Loucy (cell line): ENCODE results near the gene ACACB.

ENCODE experiments used
- H2AFZ ChIP-seq: fragments of 200-600 bp; sonication (generic); 2 replicates; pipeline ENCODE4 v1.6.0; 2016; ENCODE audit warnings: antibody characterized with exemption, mild to moderate bottlenecking, low read length, moderate library complexity
- H3F3A ChIP-seq: fragments of 200-600 bp; 2 replicates; pipeline ENCODE4 v1.6.0; 2016; ENCODE audit warnings: antibody characterized with exemption, low read depth, mild to moderate bottlenecking
- H3K27me3 ChIP-seq: fragments of 200-600 bp; sonication (generic); 2 replicates; pipeline ENCODE4 v1.6.1; 2014; ENCODE audit warnings: low read length, mild to moderate bottlenecking; ENCODE audit not compliant: insufficient read depth, poor library complexity, severe bottlenecking
- H3K36me3 ChIP-seq: fragments of 200-600 bp; sonication (generic); 2 replicates; pipeline ENCODE4 v1.6.1; 2016; ENCODE audit warnings: low read length; ENCODE audit not compliant: insufficient read depth
- H3K4me1 ChIP-seq: fragments of 200-600 bp; sonication (generic); 2 replicates; pipeline ENCODE4 v1.5.1; 2014; ENCODE audit warnings: low read length, mild to moderate bottlenecking; ENCODE audit not compliant: insufficient read depth, poor library complexity, severe bottlenecking
- H3K4me2 ChIP-seq: fragments of 200-600 bp; sonication (generic); 2 replicates; pipeline ENCODE4 v1.6.0; 2014; ENCODE audit warnings: antibody characterized with exemption, low read length, low read depth, mild to moderate bottlenecking; ENCODE audit not compliant: poor library complexity, severe bottlenecking
- H3K4me3 ChIP-seq: fragments of 200-600 bp; sonication (generic); 2 replicates; pipeline ENCODE4 v1.5.1; 2014; ENCODE audit warnings: low read length, mild to moderate bottlenecking, mixed read lengths; ENCODE audit not compliant: poor library complexity, severe bottlenecking
- H3K79me2 ChIP-seq: fragments of 200-600 bp; sonication (generic); 2 replicates; pipeline ENCODE4 v1.6.1; 2014; ENCODE audit warnings: low read length; ENCODE audit not compliant: insufficient read depth
- H3K9ac ChIP-seq: fragments of 200-600 bp; sonication (generic); 2 replicates; pipeline ENCODE4 v1.6.0; 2014; ENCODE audit warnings: mild to moderate bottlenecking, low read depth, low read length, moderate library complexity; ENCODE audit not compliant: poor library complexity, severe bottlenecking
- H3K9me2 ChIP-seq: fragments of 200-600 bp; sonication (generic); replicated peaks from 2 replicates; pipeline ENCODE4 v1.6.1; 2016; ENCODE audit warnings: low read depth, low read length, mixed read lengths
- H3K9me3 ChIP-seq: fragments of 200-600 bp; sonication (generic); 2 replicates; pipeline ENCODE4 v1.6.1; 2014; ENCODE audit warnings: mild to moderate bottlenecking, antibody characterized with exemption, low read length, low read depth; ENCODE audit not compliant: insufficient read depth
- H4K20me1 ChIP-seq: fragments of 200-600 bp; sonication (generic); 2 replicates; pipeline ENCODE4 v1.6.0; 2014; ENCODE audit warnings: antibody characterized with exemption, low read length, mild to moderate bottlenecking; ENCODE audit not compliant: insufficient read depth, poor library complexity, severe bottlenecking
- EZH2phosphoT487 ChIP-seq: fragments of 200-600 bp; IDR thresholded peaks from 2 replicates; pipeline ENCODE4 v1.6.1; 2018; ENCODE audit warnings: antibody characterized with exemption, mild to moderate bottlenecking, moderate library complexity, borderline replicate concordance
- TF ChIP-seq, protein P1 (sequence below): fragments of 200-600 bp; sonication (generic); conservative IDR thresholded peaks from 2 replicates; pipeline ENCODE4 v1.5.1; 2014; ENCODE audit warnings: mild to moderate bottlenecking, antibody characterized with exemption, low read length

Gene ACACB

DNA sequence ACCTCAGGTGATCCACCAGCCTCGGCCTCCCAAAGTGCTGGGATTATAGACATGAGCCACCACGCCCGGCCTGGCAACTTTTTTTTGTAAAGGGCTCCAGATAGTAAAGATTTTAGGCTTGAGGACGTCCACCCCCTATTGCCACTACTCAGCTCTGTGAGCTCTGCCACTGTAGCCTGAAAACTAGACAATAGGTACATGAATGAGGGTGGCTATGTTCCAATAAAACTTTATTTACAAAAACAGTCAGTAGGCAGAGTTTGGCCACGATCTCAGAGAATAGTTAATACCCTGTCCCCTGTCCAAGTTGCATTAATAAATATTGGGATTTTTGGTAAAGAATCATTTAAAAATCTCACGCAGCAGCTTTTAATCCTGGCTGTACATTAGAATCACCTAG, 102.6 kb downstream of the ACACB start:
- no peaks in the 10 kb centered on the region for H3K4me1 ChIP-seq
- no peaks in the 10 kb centered on the region for H3K27me3 ChIP-seq
- H3K4me2 ChIP-seq, result no peak overlapping the region
- no peaks in the 10 kb centered on the region for H3F3A ChIP-seq
- no peaks in the 10 kb centered on the region for H3K9me3 ChIP-seq
- no peaks in the 10 kb centered on the region for H3K36me3 ChIP-seq
- H4K20me1 ChIP-seq, result no peaks in the 10 kb centered on the region
- no peaks in the 10 kb centered on the region for H3K79me2 ChIP-seq
- no peak overlapping the region for H2AFZ ChIP-seq
- no peak overlapping the region for H3K9ac ChIP-seq
- no peaks in the 10 kb centered on the region for H3K9me2 ChIP-seq
- H3K4me3 ChIP-seq, result no peak overlapping the region
- no peak for TF ChIP-seq EZH2phosphoT487
- TF ChIP-seq, protein P1, sequence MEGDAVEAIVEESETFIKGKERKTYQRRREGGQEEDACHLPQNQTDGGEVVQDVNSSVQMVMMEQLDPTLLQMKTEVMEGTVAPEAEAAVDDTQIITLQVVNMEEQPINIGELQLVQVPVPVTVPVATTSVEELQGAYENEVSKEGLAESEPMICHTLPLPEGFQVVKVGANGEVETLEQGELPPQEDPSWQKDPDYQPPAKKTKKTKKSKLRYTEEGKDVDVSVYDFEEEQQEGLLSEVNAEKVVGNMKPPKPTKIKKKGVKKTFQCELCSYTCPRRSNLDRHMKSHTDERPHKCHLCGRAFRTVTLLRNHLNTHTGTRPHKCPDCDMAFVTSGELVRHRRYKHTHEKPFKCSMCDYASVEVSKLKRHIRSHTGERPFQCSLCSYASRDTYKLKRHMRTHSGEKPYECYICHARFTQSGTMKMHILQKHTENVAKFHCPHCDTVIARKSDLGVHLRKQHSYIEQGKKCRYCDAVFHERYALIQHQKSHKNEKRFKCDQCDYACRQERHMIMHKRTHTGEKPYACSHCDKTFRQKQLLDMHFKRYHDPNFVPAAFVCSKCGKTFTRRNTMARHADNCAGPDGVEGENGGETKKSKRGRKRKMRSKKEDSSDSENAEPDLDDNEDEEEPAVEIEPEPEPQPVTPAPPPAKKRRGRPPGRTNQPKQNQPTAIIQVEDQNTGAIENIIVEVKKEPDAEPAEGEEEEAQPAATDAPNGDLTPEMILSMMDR, result no peak

DNA sequence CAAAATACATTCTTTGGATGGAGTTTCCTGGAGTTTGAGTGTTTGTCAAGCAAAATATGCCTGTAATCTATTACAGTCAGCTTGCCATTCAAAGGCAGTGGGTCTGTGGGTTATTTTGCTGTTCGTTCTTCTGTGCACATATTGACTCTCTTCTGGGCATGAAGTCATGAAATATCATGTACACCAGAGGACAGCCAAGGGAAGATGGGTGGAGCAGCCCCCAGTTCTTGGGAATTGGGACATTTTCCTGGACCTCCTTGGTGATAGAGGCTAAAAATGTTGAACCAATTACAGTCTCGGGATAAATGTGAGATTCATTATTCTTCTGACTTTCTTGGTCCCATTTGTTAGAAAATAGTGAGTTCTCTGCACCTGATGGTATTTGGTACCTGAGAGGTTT, 103.6 kb downstream of the ACACB start:
- Histone ChIP-seq H3K27me3 (no peaks in the 10 kb centered on the region), H3K9me2 (no peaks in the 10 kb centered on the region)

DNA sequence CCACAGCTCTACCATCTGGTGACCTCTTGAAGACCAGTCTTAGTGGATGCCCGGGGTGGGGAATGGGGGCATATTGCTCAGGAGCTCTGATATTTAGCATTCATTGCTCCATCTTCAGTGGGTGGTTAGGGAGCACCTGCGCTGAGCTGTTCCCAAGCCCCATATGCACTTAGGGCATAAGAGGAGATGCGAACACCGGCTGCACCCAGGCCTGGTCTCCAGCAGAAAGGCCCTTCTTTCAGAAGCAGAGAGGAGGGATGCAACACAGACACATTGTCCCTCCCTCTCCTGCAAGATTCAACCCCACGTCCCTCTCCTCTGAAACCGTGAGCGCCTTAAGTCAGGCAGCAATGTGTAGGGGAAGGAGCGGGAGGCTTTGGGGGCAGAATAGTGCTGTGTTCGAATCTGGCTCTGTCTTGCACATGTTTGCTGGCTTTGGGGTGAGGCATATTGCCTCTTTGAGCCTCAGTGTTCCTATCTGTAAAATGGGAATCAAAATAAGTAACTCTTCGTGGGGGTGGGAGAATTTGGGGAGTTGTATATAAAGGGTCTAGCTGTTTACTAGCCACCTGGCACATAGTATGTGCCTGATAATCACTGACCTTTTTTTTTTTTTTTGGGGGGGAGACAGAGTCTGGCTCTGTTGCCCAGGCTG, 105.0 kb downstream of the ACACB start:
- no peaks in the 10 kb centered on the region for H3F3A ChIP-seq
- H3K9me3 ChIP-seq, result no peaks in the 10 kb centered on the region
- H4K20me1 ChIP-seq, result no peaks in the 10 kb centered on the region
- H3K4me1 ChIP-seq, result no peaks in the 10 kb centered on the region
- TF ChIP-seq, protein P1, result no peak
- TF ChIP-seq EZH2phosphoT487, result no peak
- no peaks in the 10 kb centered on the region for H3K36me3 ChIP-seq
- no peak overlapping the region for H2AFZ ChIP-seq
- H3K4me3 ChIP-seq, result no peak overlapping the region
- H3K27me3 ChIP-seq, result no peaks in the 10 kb centered on the region
- H3K9me2 ChIP-seq, result no peaks in the 10 kb centered on the region
- no peak overlapping the region for H3K4me2 ChIP-seq
- H3K9ac ChIP-seq, result no peak overlapping the region
- no peaks in the 10 kb centered on the region for H3K79me2 ChIP-seq

More for the DNA sequence above, 103.6 kb downstream of the ACACB start:
- H3K79me2 ChIP-seq, result no peaks in the 10 kb centered on the region
- no peaks in the 10 kb centered on the region for H3F3A ChIP-seq
- H3K4me3 ChIP-seq, result no peak overlapping the region
- H3K9me3 ChIP-seq, result no peaks in the 10 kb centered on the region
- H3K4me2 ChIP-seq, result no peak overlapping the region
- H3K4me1 ChIP-seq, result no peaks in the 10 kb centered on the region
- H4K20me1 ChIP-seq, result no peaks in the 10 kb centered on the region
- H3K9ac ChIP-seq, result no peak overlapping the region
- H3K36me3 ChIP-seq, result no peaks in the 10 kb centered on the region
- no peak overlapping the region for H2AFZ ChIP-seq
- TF ChIP-seq, protein P1, result no peak
- TF ChIP-seq EZH2phosphoT487, result no peak
